ENCODE results near the gene C17orf50.
A peak's percentile ranks its signal among the peaks of the same experiment; 100 is the strongest.

The C17orf50 gene

DNA sequence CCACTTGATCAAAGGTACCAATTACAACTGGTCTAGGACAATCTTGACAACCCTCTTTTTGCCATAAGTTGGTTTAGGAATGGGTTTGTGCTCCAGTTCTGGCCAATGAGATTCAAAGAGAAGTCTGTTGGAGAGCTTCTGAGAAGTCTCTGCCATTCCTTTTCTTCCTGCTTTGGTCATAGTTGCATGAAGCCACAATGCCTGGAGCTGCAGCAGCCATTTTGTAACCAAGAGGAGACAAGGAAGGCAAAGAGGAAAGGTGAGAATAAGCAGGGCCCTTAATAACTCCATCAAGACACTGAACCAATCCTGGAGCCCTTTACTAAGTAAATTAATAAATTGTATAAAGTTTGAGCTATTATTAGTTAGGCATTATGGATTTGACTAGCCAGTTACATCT, 3.4 kb upstream of the C17orf50 start:
- Histone ChIP-seq H3K36me3 (ENCODE audit: control insufficient read depth, low read depth, low read length) (no peaks in the 10 kb centered on the region), H3K9me3 (ENCODE audit: control insufficient read depth, low read depth, low read length) (no peaks in the 10 kb centered on the region), H3K27ac (ENCODE audit: low read length) (no peak overlapping the region), H3K4me3 (ENCODE audit: low read length) (no peak overlapping the region), H3K9ac (ENCODE audit: low read length) (no peak overlapping the region), H3K4me1 (ENCODE audit: control insufficient read depth, low read depth, low read length) (no peaks in the 10 kb centered on the region), H3K27me3 (ENCODE audit: control insufficient read depth, insufficient read depth, low read length) (no peaks in the 10 kb centered on the region)

DNA sequence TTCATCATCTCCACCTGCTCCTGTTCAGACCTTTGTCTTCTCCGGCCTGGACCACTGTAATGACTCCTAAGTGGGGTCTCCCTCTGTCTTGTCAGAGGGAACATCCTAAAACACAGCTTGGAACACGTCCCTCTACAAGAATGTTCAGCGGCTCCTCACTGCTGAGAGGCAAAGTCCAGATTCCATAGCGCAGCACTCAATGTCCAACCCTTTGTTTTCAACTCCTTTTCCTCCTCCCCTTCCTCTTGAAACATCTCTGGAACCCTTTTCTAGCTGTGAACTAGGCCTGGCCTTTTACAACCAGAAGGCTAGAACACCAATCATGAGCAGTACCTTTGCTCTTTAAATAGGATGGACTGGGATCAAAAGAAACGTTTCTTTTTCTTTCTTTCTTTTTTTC, 914 bp downstream of the C17orf50 start:
- Histone ChIP-seq H3K4me3 (ENCODE audit: low read length) (no peak overlapping the region), H3K27me3 (ENCODE audit: control insufficient read depth, insufficient read depth, low read length) (no peaks in the 10 kb centered on the region), H3K9me3 (ENCODE audit: control insufficient read depth, low read depth, low read length) (no peaks in the 10 kb centered on the region), H3K9ac (ENCODE audit: low read length) (no peak overlapping the region), H3K36me3 (ENCODE audit: control insufficient read depth, low read depth, low read length) (no peaks in the 10 kb centered on the region), H3K27ac (ENCODE audit: low read length) (no peak overlapping the region), H3K4me1 (ENCODE audit: control insufficient read depth, low read depth, low read length) (peaks cover 3% of the 10 kb centered on the region)

DNA sequence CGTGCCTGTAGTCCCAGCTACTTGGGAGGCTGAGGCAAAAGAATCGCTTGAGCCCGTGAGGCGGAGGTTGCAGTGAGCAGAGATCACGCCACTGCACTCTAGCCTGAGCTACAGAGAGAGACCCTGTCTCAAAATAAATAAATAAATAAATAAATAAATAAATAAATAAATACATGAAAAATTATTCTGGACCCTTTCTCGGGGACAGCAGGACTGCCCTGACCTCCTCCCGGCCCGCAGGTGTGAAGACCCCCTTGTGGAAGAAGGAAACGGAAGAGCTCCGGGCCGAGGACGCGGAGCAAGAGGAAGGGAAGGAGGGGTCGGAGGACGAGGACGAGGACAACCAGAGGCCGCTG, 3.1 kb downstream of the C17orf50 start:
- Histone ChIP-seq H3K4me1 (ENCODE audit: control insufficient read depth, low read depth, low read length) (peaks cover 3% of the 10 kb centered on the region), H3K9me3 (ENCODE audit: control insufficient read depth, low read depth, low read length) (no peaks in the 10 kb centered on the region), H3K27ac (ENCODE audit: low read length) (no peak overlapping the region), H3K4me3 (ENCODE audit: low read length) (no peak overlapping the region), H3K9ac (ENCODE audit: low read length) (no peak overlapping the region), H3K36me3 (ENCODE audit: control insufficient read depth, low read depth, low read length) (no peaks in the 10 kb centered on the region), H3K27me3 (ENCODE audit: control insufficient read depth, insufficient read depth, low read length) (no peaks in the 10 kb centered on the region)

DNA sequence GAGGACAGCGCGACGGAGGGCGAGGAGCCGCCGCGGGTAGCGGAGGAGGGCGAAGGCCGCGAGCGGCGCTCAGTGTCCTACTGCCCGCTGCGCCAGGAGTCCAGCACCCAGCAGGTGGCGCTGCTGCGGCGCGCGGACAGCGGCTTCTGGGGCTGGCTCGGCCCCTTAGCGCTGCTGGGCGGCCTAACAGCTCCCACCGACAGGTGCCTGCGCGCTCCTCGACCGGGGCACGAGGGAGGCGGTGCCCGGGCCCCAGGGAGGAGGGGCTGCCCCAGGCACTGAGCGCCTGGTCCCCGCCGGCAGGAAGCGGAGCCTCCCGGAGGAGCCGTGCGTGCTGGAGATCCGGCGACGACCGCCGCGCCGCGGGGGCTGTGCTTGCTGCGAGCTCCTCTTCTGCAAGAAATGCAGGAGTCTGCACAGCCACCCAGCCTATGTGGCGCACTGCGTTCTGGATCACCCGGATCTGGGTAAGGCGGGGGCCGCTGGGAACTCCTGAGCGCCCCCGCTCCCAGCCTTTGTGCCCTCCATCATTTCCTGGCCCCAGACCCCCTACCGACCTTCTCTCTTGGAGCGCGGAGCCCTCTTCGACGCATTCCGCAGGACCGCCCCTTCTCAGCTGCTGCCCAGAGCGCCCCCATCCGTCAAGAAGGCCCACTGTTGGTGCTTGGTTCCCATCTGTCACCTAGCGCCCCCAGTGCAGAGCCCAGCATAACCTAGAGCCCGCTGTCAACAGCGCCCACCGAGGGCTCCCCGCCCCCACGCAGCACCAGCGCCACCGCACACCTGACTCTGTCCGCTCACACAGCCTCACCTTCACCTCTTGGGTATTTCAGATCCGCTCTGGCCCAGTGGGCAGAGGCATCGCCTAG, 3.7 kb downstream of the C17orf50 start:
- Histone ChIP-seq H3K4me1 (ENCODE audit: control insufficient read depth, low read depth, low read length) (peaks cover 3% of the 10 kb centered on the region), H3K9me3 (ENCODE audit: control insufficient read depth, low read depth, low read length) (no peaks in the 10 kb centered on the region), H3K27ac (ENCODE audit: low read length) (no peak overlapping the region), H3K27me3 (ENCODE audit: control insufficient read depth, insufficient read depth, low read length) (no peaks in the 10 kb centered on the region), H3K36me3 (ENCODE audit: control insufficient read depth, low read depth, low read length) (no peaks in the 10 kb centered on the region), H3K9ac (ENCODE audit: low read length) (peak overlapping the region; percentile 25), H3K4me3 (ENCODE audit: low read length) (peak overlapping the region; percentile 65)

DNA sequence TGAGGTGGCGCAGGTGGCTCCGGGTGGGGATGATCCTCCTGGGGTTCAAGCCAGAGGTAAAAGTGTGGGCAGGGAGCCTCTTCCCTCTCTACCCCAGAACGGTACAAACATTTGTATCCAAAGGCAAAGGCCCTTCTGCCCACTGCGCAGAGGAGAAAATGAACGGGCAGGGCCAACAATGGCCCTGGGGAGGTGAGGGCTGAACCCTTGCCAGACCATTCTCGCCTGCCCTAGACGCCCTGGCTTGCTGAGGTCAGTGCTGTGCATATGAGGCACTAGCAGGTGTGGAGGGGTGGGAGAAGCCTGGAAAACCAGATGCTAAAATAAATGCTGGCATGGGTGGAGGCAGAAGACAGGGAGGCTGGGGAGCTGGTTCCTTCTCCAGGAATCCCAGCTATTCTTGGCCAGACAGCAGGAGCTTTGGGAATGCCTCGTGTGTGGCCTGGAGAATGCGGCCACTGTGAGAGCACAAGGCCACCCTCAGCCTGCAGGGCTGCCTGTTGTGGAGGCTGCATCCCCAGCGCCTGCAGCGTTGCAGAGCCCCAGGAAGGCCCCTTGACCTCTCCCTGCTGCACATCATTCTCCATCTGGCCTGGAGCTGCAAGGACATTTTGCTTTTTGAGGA, 4.5 kb downstream of the C17orf50 start:
- H3K9ac ChIP-seq (ENCODE audit: low read length): no peak overlapping the region
- no peak overlapping the region for H3K27ac ChIP-seq (ENCODE audit: low read length)
- H3K27me3 ChIP-seq (ENCODE audit: control insufficient read depth, insufficient read depth, low read length): no peaks in the 10 kb centered on the region
- peaks cover 3% of the 10 kb centered on the region for H3K4me1 ChIP-seq (ENCODE audit: control insufficient read depth, low read depth, low read length)
- H3K4me3 ChIP-seq (ENCODE audit: low read length): peak overlapping the region; percentile 65
- no peaks in the 10 kb centered on the region for H3K36me3 ChIP-seq (ENCODE audit: control insufficient read depth, low read depth, low read length)
- H3K9me3 ChIP-seq (ENCODE audit: control insufficient read depth, low read depth, low read length): no peaks in the 10 kb centered on the region

DNA sequence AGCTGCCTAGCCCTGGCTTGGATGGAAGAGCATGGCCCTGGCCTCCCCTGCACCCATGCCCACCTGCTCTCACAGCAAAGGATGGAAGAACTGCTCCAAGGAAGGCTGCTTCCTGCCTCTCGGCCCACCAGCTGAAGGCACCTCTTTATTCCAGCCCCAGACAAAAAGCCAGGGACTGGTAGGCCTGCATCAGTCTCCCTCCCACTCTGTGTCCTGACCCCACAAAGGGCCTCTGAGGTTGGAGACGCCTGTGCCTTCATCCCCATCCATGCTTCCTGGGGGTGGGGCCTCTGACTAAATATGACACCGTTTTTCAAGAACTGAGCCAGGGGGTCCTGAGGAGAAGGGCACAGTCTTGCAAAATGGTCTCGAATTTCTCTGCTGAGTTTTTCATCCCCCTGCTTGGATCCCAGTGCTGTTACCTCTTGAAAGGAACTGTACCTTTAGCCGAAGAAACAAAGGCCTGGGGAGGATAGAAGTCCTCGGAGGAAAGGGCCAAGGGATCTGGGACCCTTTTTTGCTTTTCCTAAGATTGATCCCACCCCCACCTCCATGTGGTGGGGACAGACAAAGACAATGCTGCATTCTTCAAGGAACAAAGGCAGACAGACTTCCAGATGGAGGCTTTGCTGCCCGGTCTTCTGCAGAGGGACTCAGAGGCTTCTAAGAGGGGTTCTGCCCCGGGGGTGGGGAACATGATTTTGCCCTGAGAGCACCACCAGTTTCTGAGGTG, 5.2 kb downstream of the C17orf50 start:
- Histone ChIP-seq H3K36me3 (ENCODE audit: control insufficient read depth, low read depth, low read length) (no peaks in the 10 kb centered on the region), H3K27ac (ENCODE audit: low read length) (no peak overlapping the region), H3K4me3 (ENCODE audit: low read length) (no peak overlapping the region), H3K9me3 (ENCODE audit: control insufficient read depth, low read depth, low read length) (no peaks in the 10 kb centered on the region), H3K27me3 (ENCODE audit: control insufficient read depth, insufficient read depth, low read length) (no peaks in the 10 kb centered on the region), H3K9ac (ENCODE audit: low read length) (no peak overlapping the region), H3K4me1 (ENCODE audit: control insufficient read depth, low read depth, low read length) (peaks cover 3% of the 10 kb centered on the region)

DNA sequence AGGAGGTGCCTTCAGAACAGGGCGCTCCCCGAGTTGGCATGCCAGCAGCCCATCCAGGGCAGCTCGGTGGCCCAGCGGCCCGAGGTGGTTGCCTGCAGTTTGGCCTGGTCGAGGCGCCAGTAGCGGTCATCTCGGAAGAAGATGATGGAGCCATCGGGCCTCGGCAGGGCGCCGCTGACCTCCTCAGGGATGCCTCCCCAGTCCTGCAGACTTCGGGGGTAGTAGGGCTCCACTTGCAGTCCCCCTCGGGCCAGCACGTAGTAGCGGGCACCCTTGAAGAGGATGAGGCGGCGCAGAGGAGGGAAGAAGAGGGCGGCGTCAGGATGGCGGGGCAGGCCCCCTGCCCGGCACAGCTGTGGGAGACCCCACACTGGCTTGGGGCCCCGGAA, 5.8 kb downstream of the C17orf50 start:
- Histone ChIP-seq H3K27me3 (ENCODE audit: control insufficient read depth, insufficient read depth, low read length) (no peaks in the 10 kb centered on the region), H3K27ac (ENCODE audit: low read length) (no peak overlapping the region), H3K9ac (ENCODE audit: low read length) (no peak overlapping the region), H3K36me3 (ENCODE audit: control insufficient read depth, low read depth, low read length) (no peaks in the 10 kb centered on the region), H3K4me3 (ENCODE audit: low read length) (no peak overlapping the region), H3K4me1 (ENCODE audit: control insufficient read depth, low read depth, low read length) (peaks cover 3% of the 10 kb centered on the region), H3K9me3 (ENCODE audit: control insufficient read depth, low read depth, low read length) (no peaks in the 10 kb centered on the region)

DNA sequence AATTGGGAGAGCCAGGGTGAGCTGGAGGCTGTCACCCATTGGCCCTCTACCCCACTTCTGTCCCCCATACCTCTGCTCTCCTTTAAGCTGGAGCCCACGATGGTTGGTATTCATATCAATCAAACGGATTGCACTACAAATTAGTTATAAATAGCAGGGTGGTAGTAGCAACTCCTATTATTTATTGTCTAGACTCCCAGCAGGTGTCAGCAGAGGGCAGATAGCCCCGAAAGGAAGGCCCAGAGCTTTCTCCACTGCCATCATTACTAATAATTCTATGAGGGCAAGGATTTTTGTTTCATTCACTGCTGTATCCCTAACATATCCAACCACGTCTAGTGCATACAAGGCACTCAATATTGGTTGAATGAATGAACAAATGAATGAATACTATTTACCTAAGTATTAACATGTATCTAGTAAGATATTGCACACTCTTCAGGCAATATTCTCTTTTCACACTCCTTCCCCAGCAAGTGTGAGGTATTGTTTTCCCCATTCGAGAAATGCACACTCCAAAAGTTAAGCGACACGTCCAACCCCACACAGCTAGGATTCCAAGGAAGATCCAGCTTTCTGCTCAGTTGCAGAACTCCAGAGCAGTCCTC, 6.3 kb downstream of the C17orf50 start:
- no peaks in the 10 kb centered on the region for H3K36me3 ChIP-seq (ENCODE audit: control insufficient read depth, low read depth, low read length)
- no peaks in the 10 kb centered on the region for H3K27me3 ChIP-seq (ENCODE audit: control insufficient read depth, insufficient read depth, low read length)
- no peaks in the 10 kb centered on the region for H3K9me3 ChIP-seq (ENCODE audit: control insufficient read depth, low read depth, low read length)
- H3K4me1 ChIP-seq (ENCODE audit: control insufficient read depth, low read depth, low read length): peaks cover 5% of the 10 kb centered on the region
- no peak overlapping the region for H3K9ac ChIP-seq (ENCODE audit: low read length)
- no peak overlapping the region for H3K27ac ChIP-seq (ENCODE audit: low read length)
- no peak overlapping the region for H3K4me3 ChIP-seq (ENCODE audit: low read length)

DNA sequence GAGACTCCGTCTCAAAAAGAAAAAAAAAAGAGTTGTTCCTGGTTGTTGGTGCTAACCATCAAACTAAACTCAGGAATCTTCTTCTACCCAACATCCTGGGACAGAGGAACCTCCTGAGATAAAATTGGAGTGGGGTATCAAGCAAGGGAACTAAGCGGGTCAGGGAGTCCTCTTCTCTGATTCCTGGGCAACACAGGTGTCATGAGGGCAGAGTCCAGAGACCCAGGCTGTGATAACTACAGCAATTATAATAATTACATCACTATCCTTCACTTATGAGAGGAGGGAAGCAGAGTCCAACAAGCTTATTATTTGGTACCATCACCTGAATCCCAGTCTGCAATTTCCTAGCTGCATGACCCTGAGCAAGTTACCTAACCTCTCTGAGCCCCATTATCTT, 8.1 kb downstream of the C17orf50 start:
- Histone ChIP-seq H3K27ac (ENCODE audit: low read length) (no peak overlapping the region), H3K4me3 (ENCODE audit: low read length) (no peak overlapping the region), H3K4me1 (ENCODE audit: control insufficient read depth, low read depth, low read length) (peaks cover 16% of the 10 kb centered on the region), H3K9me3 (ENCODE audit: control insufficient read depth, low read depth, low read length) (no peaks in the 10 kb centered on the region), H3K27me3 (ENCODE audit: control insufficient read depth, insufficient read depth, low read length) (no peaks in the 10 kb centered on the region), H3K36me3 (ENCODE audit: control insufficient read depth, low read depth, low read length) (no peaks in the 10 kb centered on the region), H3K9ac (ENCODE audit: low read length) (no peak overlapping the region)

DNA sequence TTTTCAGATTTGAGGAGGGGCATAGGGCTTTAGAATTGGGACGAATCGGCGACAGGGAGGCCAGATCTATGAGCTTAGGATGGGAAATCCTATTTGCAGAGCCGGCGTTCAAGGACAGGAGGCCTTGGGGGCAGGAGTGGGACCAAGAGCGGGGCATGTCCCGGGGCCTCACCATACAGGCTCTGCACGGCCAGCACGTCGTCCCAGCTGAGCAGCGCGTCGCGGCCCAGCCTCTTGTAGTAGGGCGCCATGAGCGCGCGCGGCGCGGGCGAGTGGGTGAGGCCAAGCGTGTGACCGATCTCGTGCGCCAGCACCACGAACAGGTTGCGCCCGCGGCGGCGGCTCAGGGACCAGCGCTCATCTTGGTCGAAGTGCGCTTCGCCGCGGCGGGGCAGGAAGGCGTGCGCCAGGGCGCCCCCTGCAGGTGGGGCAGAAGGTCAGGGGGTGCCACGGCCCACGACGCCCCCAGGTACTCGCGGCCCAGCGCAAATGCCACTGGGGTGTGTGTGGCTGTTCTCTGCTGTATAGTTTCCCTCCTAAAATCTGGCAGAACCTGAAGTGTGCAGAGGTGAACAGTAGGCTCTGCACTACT, 9.3 kb downstream of the C17orf50 start:
- H3K9ac ChIP-seq (ENCODE audit: low read length): no peak overlapping the region
- H3K9me3 ChIP-seq (ENCODE audit: control insufficient read depth, low read depth, low read length): no peaks in the 10 kb centered on the region
- H3K27ac ChIP-seq (ENCODE audit: low read length): no peak overlapping the region
- H3K36me3 ChIP-seq (ENCODE audit: control insufficient read depth, low read depth, low read length): no peaks in the 10 kb centered on the region
- H3K4me1 ChIP-seq (ENCODE audit: control insufficient read depth, low read depth, low read length): peaks cover 25% of the 10 kb centered on the region
- H3K4me3 ChIP-seq (ENCODE audit: low read length): no peak overlapping the region
- no peaks in the 10 kb centered on the region for H3K27me3 ChIP-seq (ENCODE audit: control insufficient read depth, insufficient read depth, low read length)

DNA sequence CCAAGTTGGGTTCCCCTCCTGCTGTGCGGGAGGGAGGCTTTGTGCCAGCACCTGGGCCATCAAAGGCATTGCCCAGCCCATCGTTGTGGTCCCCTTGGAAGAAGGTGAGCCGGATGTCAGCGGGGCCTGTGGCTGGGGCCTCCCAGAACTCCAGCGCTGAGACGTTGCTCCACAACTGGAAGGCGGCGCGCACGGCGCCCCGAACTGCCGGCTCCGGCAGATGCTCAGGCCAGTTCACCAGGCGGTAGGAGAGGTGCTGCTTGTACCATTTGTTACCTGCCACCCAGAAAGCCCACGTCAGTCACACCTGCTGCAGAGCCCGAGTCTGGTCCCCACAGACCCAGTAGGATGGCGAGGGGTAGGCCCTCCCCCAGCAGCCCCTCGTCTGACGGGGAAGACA, 12.4 kb downstream of the C17orf50 start:
- Histone ChIP-seq H3K27ac (ENCODE audit: low read length) (no peak overlapping the region), H3K9me3 (ENCODE audit: control insufficient read depth, low read depth, low read length) (no peaks in the 10 kb centered on the region), H3K36me3 (ENCODE audit: control insufficient read depth, low read depth, low read length) (no peaks in the 10 kb centered on the region), H3K9ac (ENCODE audit: low read length) (no peak overlapping the region), H3K4me1 (ENCODE audit: control insufficient read depth, low read depth, low read length) (peaks cover 24% of the 10 kb centered on the region), H3K4me3 (ENCODE audit: low read length) (no peak overlapping the region), H3K27me3 (ENCODE audit: control insufficient read depth, insufficient read depth, low read length) (no peaks in the 10 kb centered on the region)

Measured in iPS-18a (cell line).